Activated B cell treated with CpG ODN at 0.5 μM for 24 hours (primary cell): ENCODE data around the gene AGRN. TPM values are rescaled to one million over a fixed set of nuclear protein-coding genes. Genes with fewer than 3 reads are reported as not detected.

Experiments used
- ATAC-seq: fragments of 200-7000 bp; cut with Tn5 transposase; one replicate; pipeline ENCODE4 v1.10.0; 2021; ENCODE audit warnings: low read depth, mild to moderate bottlenecking, moderate library complexity
- CTCF ChIA-PET: fragments of 350-600 bp; sonication (Branson Sonifier 250); formaldehyde crosslinking; loops from one replicate; lab custom pipeline; 2021; ENCODE audit warnings: antibody characterized with exemption; lab: Charles Lee
- POLR2A ChIA-PET: fragments of 350-600 bp; sonication (Branson Sonifier 250); formaldehyde crosslinking; loops from one replicate; lab custom pipeline; 2021; ENCODE audit warnings: antibody characterized with exemption; lab: Charles Lee
- DNase-seq: peaks from one replicate; pipeline ENCODE4 v3.0.0; 2022
- H3K27ac Mint-ChIP-seq: one replicate; pipeline ENCODE4 v1.8.0; 2020; ENCODE audit warnings: mixed read lengths
- H3K27me3 Mint-ChIP-seq: one replicate; pipeline ENCODE4 v1.8.0; 2021; ENCODE audit warnings: mixed read lengths
- H3K36me3 Mint-ChIP-seq: one replicate; pipeline ENCODE4 v1.8.0; 2021; ENCODE audit warnings: low read depth, mixed read lengths
- H3K4me1 Mint-ChIP-seq: one replicate; pipeline ENCODE4 v1.8.0; 2021; ENCODE audit warnings: mixed read lengths
- H3K4me3 Mint-ChIP-seq: one replicate; pipeline ENCODE4 v1.8.0; 2020; ENCODE audit warnings: mild to moderate bottlenecking, mixed read lengths
- H3K9me3 Mint-ChIP-seq: one replicate; pipeline ENCODE4 v1.8.0; 2020; ENCODE audit warnings: mixed read lengths
- CTCF ChIP-seq: fragments of 200-600 bp; IDR thresholded peaks from one replicate; pipeline ENCODE4 v1.8.0; 2022; ENCODE audit warnings: antibody characterized with exemption, mild to moderate bottlenecking
- intact Hi-C: fragments of 100-400 bp; cut with micrococcal nuclease; formaldehyde crosslinking; loops from one replicate; pipeline ENCODE4 v1.15.1; 2024
- total RNA-seq: library from RNA; stranded (reverse); gene quantifications from 2 replicates; pipeline ENCODE4 v1.2.3, GENCODE V29; 2022

The AGRN gene
- total RNA-seq, 1 donor from 2014 or later: 27.1 TPM

DNA sequence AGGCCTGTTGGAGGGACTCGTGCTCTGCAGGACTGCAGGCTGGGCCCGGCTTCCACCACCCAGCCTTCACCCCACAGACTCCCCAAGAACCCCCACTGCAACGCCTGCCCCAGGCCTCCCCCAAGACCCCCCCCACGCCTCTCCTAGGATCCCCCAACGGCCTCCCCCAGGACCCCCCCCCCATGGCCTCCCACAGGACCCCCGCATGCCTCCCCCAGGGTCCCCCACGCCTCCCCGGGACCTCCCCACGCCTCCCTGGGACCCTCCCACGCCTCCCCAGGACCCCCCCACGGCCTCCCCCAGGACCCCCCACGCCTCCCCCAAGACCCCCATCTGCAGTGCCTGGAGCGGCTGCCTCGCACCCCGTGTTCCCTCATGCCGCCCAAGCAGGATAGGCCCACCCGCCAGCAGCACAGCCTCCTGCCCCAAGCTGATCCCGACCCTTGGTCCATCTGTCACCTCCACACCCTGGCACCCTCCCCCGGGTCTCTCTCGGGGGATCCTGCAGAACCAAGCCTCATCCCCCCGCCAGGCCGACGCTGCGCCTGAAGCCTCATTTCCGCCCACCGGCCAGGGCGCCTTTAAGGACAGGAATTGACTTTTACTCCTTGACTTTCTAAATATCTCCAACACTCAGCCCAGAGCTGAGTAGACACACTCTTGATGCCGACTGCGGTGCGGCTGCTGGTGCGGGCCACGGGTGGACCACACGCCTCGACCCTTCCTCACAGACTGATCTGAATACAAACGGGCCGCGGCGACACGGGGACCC, 68.3 kb downstream of the AGRN start:
- ATAC-seq (no peak), DNase-seq (no peak)
- H3K4me1 Mint-ChIP-seq: peaks cover 6% of the 10 kb centered on the region
- ChIA-PET POLR2A (interaction anchor here (0.5 kb wide), 1 partner anchor 9 kb away, joined by 3 read pairs; no protein-coding TSS in a partner anchor), CTCF (no interaction called here)
- H3K4me3 Mint-ChIP-seq: no peak overlapping the region
- H3K9me3 Mint-ChIP-seq: no peaks in the 10 kb centered on the region
- intact Hi-C loops: no loop called here
- no peak for TF ChIP-seq CTCF
- no peaks in the 10 kb centered on the region for H3K27me3 Mint-ChIP-seq
- H3K27ac Mint-ChIP-seq: no peak overlapping the region
- H3K36me3 Mint-ChIP-seq: peaks cover 3% of the 10 kb centered on the region

DNA sequence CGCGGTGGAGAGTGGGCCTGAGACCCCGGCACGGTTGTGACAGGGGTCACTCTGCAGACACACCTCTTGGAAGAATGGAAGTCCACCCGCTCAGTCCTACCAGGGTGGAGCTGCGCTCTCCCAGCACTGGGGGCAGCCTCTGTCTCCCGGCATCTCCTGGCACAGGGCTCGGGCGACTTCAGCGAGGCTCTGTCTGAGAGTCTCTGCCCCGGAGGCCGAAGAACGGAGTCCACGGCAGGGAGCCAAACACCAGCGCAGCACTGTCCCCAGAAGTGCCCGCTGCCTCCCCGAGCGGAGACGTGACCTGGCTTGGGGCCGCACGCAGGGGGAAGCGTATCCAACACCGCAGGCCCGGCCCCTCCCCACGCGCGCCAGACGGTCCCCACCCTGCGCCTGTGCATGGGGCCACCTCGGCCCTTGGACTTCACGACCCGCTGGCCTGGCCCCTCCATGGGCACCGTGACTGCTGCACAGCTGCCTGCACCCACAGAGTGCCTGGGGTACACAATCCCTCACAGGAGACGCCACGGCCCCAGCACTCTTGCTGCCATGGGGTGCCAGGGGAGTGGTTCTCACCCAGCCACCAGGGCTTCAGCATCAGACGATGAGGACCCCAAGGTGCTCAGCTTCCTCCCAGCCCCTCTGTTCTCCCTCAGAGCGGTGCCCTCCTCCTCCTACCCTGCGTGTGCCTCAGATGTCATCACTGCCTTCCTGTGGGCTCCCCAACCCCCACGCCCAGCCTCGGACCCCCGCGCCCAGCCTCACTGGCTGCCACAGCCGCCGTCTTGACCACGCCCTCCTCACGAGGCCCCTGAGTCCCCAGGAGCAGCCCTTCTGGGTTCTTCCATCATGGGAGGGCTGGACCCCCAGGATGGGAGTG, 69.1 kb downstream of the AGRN start:
- DNase-seq (no peak), ATAC-seq (no peak)
- no peak overlapping the region for H3K4me3 Mint-ChIP-seq
- TF ChIP-seq CTCF: no peak
- H3K4me1 Mint-ChIP-seq: peaks cover 6% of the 10 kb centered on the region
- H3K27ac Mint-ChIP-seq: no peak overlapping the region
- H3K27me3 Mint-ChIP-seq: no peaks in the 10 kb centered on the region
- CTCF ChIA-PET: no interaction called here
- POLR2A ChIA-PET: no interaction called here
- H3K9me3 Mint-ChIP-seq: no peaks in the 10 kb centered on the region
- H3K36me3 Mint-ChIP-seq: no peaks in the 10 kb centered on the region
- intact Hi-C loops: no loop called here

- ATAC-seq: no peak
Measured at GRCh38 chr1:1089731-1090423, 70.0 kb downstream of the AGRN start.

GRCh38 chr1:1090424-1091343, 70.8 kb downstream of the AGRN start:
- Mint-ChIP-seq H3K27ac (no peak overlapping the region), H3K9me3 (no peaks in the 10 kb centered on the region), H3K36me3 (no peaks in the 10 kb centered on the region), H3K4me1 (peaks cover 6% of the 10 kb centered on the region), H3K27me3 (no peaks in the 10 kb centered on the region), H3K4me3 (no peak overlapping the region)
- ChIA-PET CTCF (no interaction called here), POLR2A (no interaction called here)
- intact Hi-C loops: no loop called here
- no peak for TF ChIP-seq CTCF
- DNase-seq: no peak
- ATAC-seq: no peak

More at GRCh38 chr1:1089731-1090423, 70.0 kb downstream of the AGRN start:
- ChIA-PET POLR2A (no interaction called here), CTCF (no interaction called here)
- no peak for DNase-seq
- no peaks in the 10 kb centered on the region for H3K27me3 Mint-ChIP-seq
- no peak for TF ChIP-seq CTCF
- H3K4me3 Mint-ChIP-seq: no peak overlapping the region
- intact Hi-C loops: no loop called here
- no peaks in the 10 kb centered on the region for H3K9me3 Mint-ChIP-seq
- H3K4me1 Mint-ChIP-seq: peaks cover 6% of the 10 kb centered on the region
- H3K27ac Mint-ChIP-seq: no peak overlapping the region
- no peaks in the 10 kb centered on the region for H3K36me3 Mint-ChIP-seq
